Adrenal gland (tissue), 5 donors: ENCODE results near the gene NUCKS1.

Experiments used
- POLR2A ChIP-seq, 2 donors: fragments of 450-650 bp; IDR thresholded peaks; one replicate each; pipeline ENCODE4 v1.6.1; 2017; ENCODE audit warnings: antibody characterized with exemption in 2 of 2, mild to moderate bottlenecking in 2 of 2, moderate library complexity in 1 of 2
- TF ChIP-seq, protein P1 (sequence below), 6 experiments: fragments of 450-650 bp in 4 of 6; fragments of 200-600 bp in 2 of 6; sonication (generic) in 1 of 6; IDR thresholded peaks; 1 replicate in 5 of 6; 2 replicates in 1 of 6; pipeline versions ENCODE4 v1.5.1 to v1.8.0; 2016 to 2021; ENCODE audit warnings: antibody characterized with exemption in 6 of 6, mild to moderate bottlenecking in 2 of 6, moderate library complexity in 1 of 6
- donor health status: DM: no; HTN: no; CAD: no.

GRCh38 chr1:205763980-205764379 is 14.0 kb upstream of the NUCKS1 start:
- TF ChIP-seq, protein P1, sequence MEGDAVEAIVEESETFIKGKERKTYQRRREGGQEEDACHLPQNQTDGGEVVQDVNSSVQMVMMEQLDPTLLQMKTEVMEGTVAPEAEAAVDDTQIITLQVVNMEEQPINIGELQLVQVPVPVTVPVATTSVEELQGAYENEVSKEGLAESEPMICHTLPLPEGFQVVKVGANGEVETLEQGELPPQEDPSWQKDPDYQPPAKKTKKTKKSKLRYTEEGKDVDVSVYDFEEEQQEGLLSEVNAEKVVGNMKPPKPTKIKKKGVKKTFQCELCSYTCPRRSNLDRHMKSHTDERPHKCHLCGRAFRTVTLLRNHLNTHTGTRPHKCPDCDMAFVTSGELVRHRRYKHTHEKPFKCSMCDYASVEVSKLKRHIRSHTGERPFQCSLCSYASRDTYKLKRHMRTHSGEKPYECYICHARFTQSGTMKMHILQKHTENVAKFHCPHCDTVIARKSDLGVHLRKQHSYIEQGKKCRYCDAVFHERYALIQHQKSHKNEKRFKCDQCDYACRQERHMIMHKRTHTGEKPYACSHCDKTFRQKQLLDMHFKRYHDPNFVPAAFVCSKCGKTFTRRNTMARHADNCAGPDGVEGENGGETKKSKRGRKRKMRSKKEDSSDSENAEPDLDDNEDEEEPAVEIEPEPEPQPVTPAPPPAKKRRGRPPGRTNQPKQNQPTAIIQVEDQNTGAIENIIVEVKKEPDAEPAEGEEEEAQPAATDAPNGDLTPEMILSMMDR (IDR thresholded peaks at IDR 0.05): no peak
- no peak for TF ChIP-seq POLR2A (IDR thresholded peaks at IDR 0.05)
